Measurements from ENCODE around the gene COMMD8. TPM values are rescaled to one million over a fixed set of nuclear protein-coding genes. Genes with fewer than 3 reads are reported as not detected.

COMMD8 gene
- total RNA-seq, 4 donors from 2014 or later, result 10.1 to 18.5 (median 11.0) TPM

DNA sequence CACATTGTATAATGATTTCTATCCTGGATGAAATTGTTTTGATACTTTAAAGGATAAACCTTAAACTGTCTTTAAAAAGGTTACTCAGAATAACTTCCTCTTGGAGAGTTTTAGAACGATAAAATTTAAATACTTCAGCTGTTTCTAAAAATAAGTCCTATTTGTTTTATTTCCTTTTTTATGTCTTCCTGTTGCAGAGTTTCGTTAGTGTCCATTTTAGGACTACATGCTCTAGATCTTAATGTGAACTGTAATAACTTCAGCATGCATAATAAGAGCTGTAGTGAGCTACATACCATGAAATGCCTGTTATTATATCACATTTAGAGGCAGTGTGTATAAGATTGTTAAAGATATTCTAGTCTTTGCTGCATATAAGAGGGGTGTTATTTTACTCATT lies 36.2 kb upstream of the COMMD8 start:
- no peaks in the 10 kb centered on the region for H3K27me3 ChIP-seq
- TF ChIP-seq POLR2A (IDR thresholded peaks at IDR 0.05) (no peak), EP300 (IDR thresholded peaks at IDR 0.05) (no peak), POLR2AphosphoS5 (IDR thresholded peaks at IDR 0.05) (no peak)
- TF ChIP-seq, protein P1, sequence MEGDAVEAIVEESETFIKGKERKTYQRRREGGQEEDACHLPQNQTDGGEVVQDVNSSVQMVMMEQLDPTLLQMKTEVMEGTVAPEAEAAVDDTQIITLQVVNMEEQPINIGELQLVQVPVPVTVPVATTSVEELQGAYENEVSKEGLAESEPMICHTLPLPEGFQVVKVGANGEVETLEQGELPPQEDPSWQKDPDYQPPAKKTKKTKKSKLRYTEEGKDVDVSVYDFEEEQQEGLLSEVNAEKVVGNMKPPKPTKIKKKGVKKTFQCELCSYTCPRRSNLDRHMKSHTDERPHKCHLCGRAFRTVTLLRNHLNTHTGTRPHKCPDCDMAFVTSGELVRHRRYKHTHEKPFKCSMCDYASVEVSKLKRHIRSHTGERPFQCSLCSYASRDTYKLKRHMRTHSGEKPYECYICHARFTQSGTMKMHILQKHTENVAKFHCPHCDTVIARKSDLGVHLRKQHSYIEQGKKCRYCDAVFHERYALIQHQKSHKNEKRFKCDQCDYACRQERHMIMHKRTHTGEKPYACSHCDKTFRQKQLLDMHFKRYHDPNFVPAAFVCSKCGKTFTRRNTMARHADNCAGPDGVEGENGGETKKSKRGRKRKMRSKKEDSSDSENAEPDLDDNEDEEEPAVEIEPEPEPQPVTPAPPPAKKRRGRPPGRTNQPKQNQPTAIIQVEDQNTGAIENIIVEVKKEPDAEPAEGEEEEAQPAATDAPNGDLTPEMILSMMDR (IDR thresholded peaks at IDR 0.05), result no peak
- H3K4me1 ChIP-seq, result peaks cover 3% of the 10 kb centered on the region
- no peaks in the 10 kb centered on the region for H3K9me3 ChIP-seq
- DNase-seq (ENCODE audit: low spot score in 2 of 2), result no peak
- no peaks in the 10 kb centered on the region for H3K36me3 ChIP-seq
- H3K27ac ChIP-seq, result no peak overlapping the region
- WGBS, result 44% methylated on average over 2 of the region's 2 CpGs
- no peak overlapping the region for H3K4me3 ChIP-seq

DNA sequence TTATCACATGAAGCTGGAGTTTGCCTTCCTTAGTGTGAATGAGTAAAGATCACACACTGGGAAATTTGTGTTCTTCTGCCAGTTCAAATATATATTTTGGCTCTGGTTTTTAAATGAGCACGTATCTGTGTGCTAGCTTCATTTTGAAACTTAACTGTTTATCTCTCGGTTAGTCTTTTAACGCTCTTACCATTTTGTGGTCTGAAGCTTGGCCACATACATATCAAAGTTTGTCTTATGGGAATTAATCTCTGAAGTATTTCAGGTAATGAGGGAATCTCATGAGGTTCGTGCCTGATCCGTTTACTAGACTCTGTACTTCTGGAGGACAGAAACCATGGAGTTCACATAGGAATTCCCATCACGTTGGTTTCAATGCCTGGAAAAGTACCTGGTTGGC lies 35.4 kb upstream of the COMMD8 start:
- Histone ChIP-seq H3K4me1 (peaks cover 3% of the 10 kb centered on the region), H3K27me3 (no peaks in the 10 kb centered on the region), H3K9me3 (no peaks in the 10 kb centered on the region), H3K36me3 (no peaks in the 10 kb centered on the region), H3K4me3 (no peak overlapping the region), H3K27ac (no peak overlapping the region)
- TF ChIP-seq EP300 (IDR thresholded peaks at IDR 0.05) (no peak), POLR2AphosphoS5 (IDR thresholded peaks at IDR 0.05) (no peak), POLR2A (IDR thresholded peaks at IDR 0.05) (no peak)
- TF ChIP-seq, protein P1 (IDR thresholded peaks at IDR 0.05), result no peak
- WGBS, result 76% methylated on average over 6 of the region's 6 CpGs
- no peak for DNase-seq (ENCODE audit: low spot score in 2 of 2)

DNA sequence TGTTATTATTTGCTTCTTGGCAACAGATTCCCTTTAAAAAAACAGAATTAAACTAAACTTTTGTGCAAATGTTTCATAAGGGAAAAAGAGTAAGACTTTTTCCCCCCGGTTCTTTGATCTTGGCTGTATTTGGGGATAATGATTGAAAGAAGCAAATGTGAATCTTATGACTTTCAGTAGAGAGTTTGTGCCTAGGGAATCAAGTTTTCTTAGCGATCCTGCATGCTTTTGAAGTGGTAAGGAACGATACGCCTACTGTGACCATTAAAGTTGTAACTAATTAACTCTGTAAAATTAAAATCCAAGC lies 30.6 kb upstream of the COMMD8 start:
- no peaks in the 10 kb centered on the region for H3K27me3 ChIP-seq
- H3K4me1 ChIP-seq, result peaks cover 13% of the 10 kb centered on the region
- no peak overlapping the region for H3K4me3 ChIP-seq
- TF ChIP-seq, protein P1 (IDR thresholded peaks at IDR 0.05), result no peak
- no peak for TF ChIP-seq POLR2AphosphoS5 (IDR thresholded peaks at IDR 0.05)
- H3K36me3 ChIP-seq, result no peaks in the 10 kb centered on the region
- no peak overlapping the region for H3K27ac ChIP-seq
- 49% methylated on average over 4 of the region's 4 CpGs for WGBS
- no peak for DNase-seq (ENCODE audit: low spot score in 2 of 2)
- H3K9me3 ChIP-seq, result no peaks in the 10 kb centered on the region

DNA sequence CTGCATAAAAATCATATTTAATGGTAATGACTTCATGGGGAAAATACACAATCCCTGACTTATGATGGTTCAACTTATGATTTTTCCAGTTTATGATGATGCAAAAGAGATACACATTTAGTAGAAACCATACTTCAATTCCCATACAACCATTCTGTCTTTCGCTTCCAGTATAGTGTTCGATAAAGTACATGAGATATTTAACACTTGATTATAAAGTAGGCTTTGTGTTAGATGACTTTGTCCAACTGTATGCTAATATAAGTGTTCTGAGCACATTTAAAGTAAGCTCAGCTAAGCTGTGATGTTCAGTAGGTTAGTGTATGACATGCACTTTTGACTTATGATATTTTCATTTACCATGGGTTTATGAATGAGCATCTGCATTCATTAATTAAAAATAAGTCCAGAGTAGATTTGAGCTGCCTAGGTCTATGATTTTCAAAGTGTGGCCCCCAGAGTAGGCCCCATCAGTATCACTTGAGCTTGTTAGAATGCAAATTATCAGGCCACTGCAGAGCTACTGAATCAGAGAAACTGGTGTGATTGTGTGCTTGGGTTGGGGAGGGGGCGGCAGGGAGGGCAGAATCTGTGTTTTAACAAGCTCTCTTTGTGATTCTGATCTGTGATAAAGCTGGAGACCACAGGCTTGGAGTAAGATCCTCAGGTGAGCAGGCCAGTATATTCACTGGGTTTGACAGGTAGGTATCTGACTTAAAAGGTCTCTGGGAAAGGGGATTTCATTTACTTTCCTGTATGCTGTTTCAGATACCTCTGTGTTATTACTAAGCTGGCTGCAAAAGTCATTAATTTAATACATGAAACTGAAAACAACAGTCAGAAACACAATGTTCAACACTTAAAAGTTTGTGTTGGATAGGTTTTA lies 30.0 kb upstream of the COMMD8 start:
- H3K36me3 ChIP-seq, result no peaks in the 10 kb centered on the region
- no peak for DNase-seq (ENCODE audit: low spot score in 2 of 2)
- H3K4me1 ChIP-seq, result peaks cover 13% of the 10 kb centered on the region
- H3K9me3 ChIP-seq, result no peaks in the 10 kb centered on the region
- H3K4me3 ChIP-seq, result no peak overlapping the region
- no peak overlapping the region for H3K27ac ChIP-seq
- H3K27me3 ChIP-seq, result no peaks in the 10 kb centered on the region
- WGBS, result 84% methylated on average over 3 of the region's 3 CpGs
- no peak for TF ChIP-seq POLR2AphosphoS5 (IDR thresholded peaks at IDR 0.05)
- TF ChIP-seq, protein P1 (IDR thresholded peaks at IDR 0.05), result no peak
- no peak for TF ChIP-seq POLR2A (IDR thresholded peaks at IDR 0.05)
- no peak for TF ChIP-seq EP300 (IDR thresholded peaks at IDR 0.05)

DNA sequence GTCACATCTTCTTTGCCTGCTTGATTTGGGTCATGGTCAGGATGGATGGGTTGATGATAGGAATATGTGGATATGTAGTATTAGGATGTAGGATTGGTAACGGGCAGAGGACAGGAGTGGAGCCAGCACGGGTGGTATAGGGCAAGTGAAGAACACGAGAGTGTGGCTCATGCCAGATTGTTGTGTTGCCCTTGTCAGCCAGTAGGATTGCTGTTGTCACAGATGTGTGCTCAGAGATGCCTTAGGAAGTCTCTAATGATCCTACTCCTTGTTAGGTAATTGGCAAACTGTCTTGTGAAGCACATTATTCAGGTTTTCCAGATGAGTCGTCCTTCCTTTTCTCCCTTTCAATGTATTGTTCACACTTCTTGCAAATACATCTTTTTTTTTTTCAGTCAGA lies 27.0 kb upstream of the COMMD8 start:
- Histone ChIP-seq H3K27me3 (no peaks in the 10 kb centered on the region), H3K4me3 (no peak overlapping the region), H3K36me3 (no peaks in the 10 kb centered on the region), H3K4me1 (peaks cover 33% of the 10 kb centered on the region), H3K27ac (no peak overlapping the region), H3K9me3 (no peaks in the 10 kb centered on the region)
- WGBS, result 62% methylated on average over 4 of the region's 4 CpGs
- TF ChIP-seq POLR2A (IDR thresholded peaks at IDR 0.05), result no peak
- no peak for TF ChIP-seq POLR2AphosphoS5 (IDR thresholded peaks at IDR 0.05)
- TF ChIP-seq EP300 (IDR thresholded peaks at IDR 0.05), result no peak
- TF ChIP-seq, protein P1 (IDR thresholded peaks at IDR 0.05), result peak; percentile 36 to 58
- no peak for DNase-seq (ENCODE audit: low spot score in 2 of 2)
